NT2/D1 (cell line): ENCODE measurements around the gene FOXP3.
A peak's percentile ranks its signal among the peaks of the same experiment; 100 is the strongest.

Experiments
- DNase-seq: peaks from one replicate; pipeline ENCODE4 v3.0.0-alpha.2; 2011; ENCODE audit warnings: low read depth, low spot score
- H3K27me3 ChIP-seq: 2 replicates; pipeline ENCODE4 v1.6.0; 2011; ENCODE audit warnings: mild to moderate bottlenecking; ENCODE audit not compliant: insufficient read length, insufficient read depth
- H3K36me3 ChIP-seq: 2 replicates; pipeline ENCODE4 v1.6.1; 2011; ENCODE audit warnings: mild to moderate bottlenecking, low read length, mixed read lengths; ENCODE audit not compliant: insufficient read depth, insufficient read length
- H3K4me1 ChIP-seq: 2 replicates; pipeline ENCODE4 v1.5.1; 2011; ENCODE audit not compliant: insufficient read depth, insufficient read length
- H3K4me3 ChIP-seq: 2 replicates; pipeline ENCODE4 v1.5.1; 2011; ENCODE audit warnings: low read depth; ENCODE audit not compliant: insufficient read length
- H3K9ac ChIP-seq: 2 replicates; pipeline ENCODE4 v1.6.0; 2011; ENCODE audit warnings: low read depth; ENCODE audit not compliant: insufficient read length
- H3K9me3 ChIP-seq: 2 replicates; pipeline ENCODE4 v1.5.1; 2011; ENCODE audit warnings: mild to moderate bottlenecking, low read length; ENCODE audit not compliant: insufficient read depth
- SUZ12 ChIP-seq: IDR thresholded peaks from 2 replicates; pipeline ENCODE4 v1.6.1; 2011; ENCODE audit not compliant: insufficient read length, insufficient read depth; ENCODE audit errors: extremely low read depth
- YY1 ChIP-seq: IDR thresholded peaks from 2 replicates; pipeline ENCODE4 v1.6.1; 2011; ENCODE audit not compliant: insufficient read length, insufficient read depth
- ZNF274 ChIP-seq: IDR thresholded peaks from 2 replicates; pipeline ENCODE4 v1.6.1; 2011; ENCODE audit warnings: mild to moderate bottlenecking, low read depth, low read length

The FOXP3 gene

DNA sequence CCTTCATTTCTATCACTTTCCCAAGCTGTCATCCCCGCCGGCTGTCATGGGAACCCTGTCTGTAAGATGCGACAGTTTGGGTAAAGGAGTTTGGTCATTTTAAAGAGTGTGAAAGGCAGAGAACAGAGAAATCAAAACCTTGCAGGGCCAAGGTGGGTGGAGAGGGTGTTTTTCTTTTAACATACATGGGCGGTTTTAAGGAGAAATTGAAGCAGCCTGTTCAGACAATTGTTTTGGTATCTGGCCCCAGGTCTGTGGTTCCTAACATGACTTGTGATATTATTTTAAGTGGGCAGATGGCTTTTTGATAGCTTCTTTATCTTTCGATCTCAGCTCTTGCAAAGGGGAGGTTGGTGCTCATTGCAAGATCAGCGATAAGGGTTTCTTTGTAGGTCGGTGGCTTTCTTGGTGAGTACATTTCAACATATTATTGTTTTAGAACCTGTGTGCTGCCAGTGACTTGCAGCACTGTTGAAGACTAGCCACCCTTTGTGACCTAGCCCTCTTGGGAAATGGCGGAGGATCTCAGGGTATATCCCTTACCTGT is 8.7 kb upstream of the FOXP3 start:
- DNase-seq: no peak
- no peak overlapping the region for H3K4me3 ChIP-seq
- no peak overlapping the region for H3K9ac ChIP-seq
- no peaks in the 10 kb centered on the region for H3K27me3 ChIP-seq
- H3K36me3 ChIP-seq: peaks cover 63% of the 10 kb centered on the region
- TF ChIP-seq SUZ12: no peak
- TF ChIP-seq ZNF274: no peak
- TF ChIP-seq YY1: no peak
- H3K4me1 ChIP-seq: peaks cover 10% of the 10 kb centered on the region
- H3K9me3 ChIP-seq: no peaks in the 10 kb centered on the region

DNA sequence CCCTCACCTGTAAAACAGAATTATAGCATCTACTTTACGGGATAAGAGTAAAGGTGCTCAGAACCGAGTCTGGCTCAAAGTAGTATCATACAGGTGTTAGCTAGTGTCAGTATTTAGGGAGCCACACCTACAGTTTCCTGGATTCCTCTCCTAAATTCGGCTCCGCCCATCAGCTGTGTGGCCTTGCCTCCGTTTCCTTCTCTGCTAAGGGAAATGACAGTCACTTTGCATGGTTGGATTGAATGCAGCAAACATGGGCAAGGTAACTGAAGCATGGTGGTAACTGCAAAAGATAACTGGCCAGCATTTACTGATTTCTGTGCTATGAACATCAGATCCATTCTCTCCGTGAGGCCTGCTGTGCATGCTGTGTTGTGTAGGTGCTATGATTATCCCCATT is 7.9 kb upstream of the FOXP3 start:
- no peak for TF ChIP-seq SUZ12
- TF ChIP-seq ZNF274: no peak
- TF ChIP-seq YY1: no peak
- peak overlapping the region; percentile 9 for H3K9ac ChIP-seq
- no peaks in the 10 kb centered on the region for H3K9me3 ChIP-seq
- no peak overlapping the region for H3K4me3 ChIP-seq
- peaks cover 10% of the 10 kb centered on the region for H3K4me1 ChIP-seq
- DNase-seq: no peak
- H3K27me3 ChIP-seq: no peaks in the 10 kb centered on the region
- H3K36me3 ChIP-seq: peaks cover 63% of the 10 kb centered on the region

DNA sequence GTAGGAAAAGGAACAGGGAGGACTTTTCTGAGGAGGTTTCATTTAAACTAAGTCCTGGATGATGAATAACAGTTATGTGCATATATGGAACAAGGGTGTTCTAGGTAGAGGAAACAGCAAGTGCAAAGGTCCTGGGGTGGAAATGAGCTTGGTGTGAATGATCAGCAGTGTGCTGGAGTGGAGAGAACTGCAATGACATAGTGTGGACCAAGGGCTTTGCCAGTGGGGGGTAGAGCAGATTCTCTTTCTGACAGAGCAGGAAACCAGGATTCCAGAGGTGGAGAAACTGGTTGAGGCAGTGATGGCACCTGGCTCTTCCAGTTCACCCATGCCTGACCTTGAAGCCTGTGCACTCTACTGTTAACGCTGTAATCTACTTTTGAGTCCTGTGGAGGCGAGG is 6.8 kb upstream of the FOXP3 start:
- no peak overlapping the region for H3K4me3 ChIP-seq

DNA sequence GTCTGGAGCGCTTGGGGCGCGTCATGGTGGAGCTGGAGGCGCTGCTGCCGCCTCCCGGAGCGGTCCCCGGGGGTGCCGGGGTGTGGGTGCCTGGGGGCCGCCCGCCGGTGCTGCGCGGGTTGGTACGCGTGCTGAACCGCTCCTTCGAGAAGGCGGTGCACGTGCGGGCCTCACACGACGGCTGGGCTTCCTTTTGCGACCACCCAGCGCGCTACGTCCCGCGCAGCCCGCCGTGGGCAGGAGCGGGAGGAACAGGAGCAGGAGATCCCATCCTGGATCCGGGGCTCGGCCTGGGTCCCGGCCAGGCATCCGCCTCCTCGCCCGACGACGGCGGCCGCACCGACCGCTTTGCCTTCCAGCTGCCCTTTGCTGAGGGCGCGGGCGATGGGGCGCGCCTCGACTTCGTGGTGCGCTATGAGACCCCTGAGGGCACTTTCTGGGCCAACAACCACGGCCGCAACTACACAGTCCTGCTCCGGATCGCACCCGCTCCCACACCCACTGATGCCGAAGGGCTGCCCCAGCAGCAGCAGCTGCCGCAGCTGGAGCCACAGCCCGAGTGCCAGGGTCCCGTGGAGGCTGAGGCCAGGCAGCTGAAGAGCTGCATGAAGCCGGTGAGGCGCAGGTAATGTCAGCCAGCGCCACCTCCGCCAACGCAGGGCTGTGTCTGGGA is 5.9 kb upstream of the FOXP3 start:
- Histone ChIP-seq H3K9me3 (no peaks in the 10 kb centered on the region), H3K4me1 (peaks cover 10% of the 10 kb centered on the region), H3K9ac (peak overlapping the region; percentile 81), H3K27me3 (no peaks in the 10 kb centered on the region), H3K4me3 (peak overlapping the region; percentile 78), H3K36me3 (peaks cover 48% of the 10 kb centered on the region)
- DNase-seq: no peak
- TF ChIP-seq ZNF274 (no peak), SUZ12 (no peak), YY1 (no peak)

More for the DNA sequence above, 6.8 kb upstream of the FOXP3 start:
- H3K36me3 ChIP-seq: peaks cover 57% of the 10 kb centered on the region
- H3K9me3 ChIP-seq: no peaks in the 10 kb centered on the region
- no peak for DNase-seq
- TF ChIP-seq YY1 (no peak), ZNF274 (no peak), SUZ12 (no peak)
- no peak overlapping the region for H3K9ac ChIP-seq
- peaks cover 10% of the 10 kb centered on the region for H3K4me1 ChIP-seq
- no peaks in the 10 kb centered on the region for H3K27me3 ChIP-seq

DNA sequence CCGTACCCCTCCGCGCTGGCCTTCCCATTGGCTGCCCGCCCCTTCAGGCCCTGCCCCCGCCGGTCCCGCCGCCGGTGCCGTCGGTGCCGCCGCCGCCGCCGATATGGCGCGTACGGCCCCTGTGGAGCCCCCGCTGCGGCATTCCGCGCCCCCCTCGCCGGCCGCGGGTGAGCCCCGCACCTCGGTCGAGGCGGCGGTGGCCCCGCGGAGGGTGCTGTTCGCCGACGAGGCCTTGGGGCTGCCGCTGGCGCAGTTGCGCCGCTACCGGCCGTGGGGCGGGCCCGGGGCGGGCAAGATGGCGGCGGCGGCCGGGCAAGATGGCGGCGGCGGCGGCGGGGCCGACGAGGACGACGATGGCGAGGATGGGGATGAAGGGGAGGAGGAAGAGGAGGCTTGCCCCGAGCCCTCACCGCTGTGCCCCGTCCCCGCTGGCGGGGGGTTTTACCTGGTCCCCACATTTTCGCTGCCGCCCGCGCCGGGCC is 5.3 kb upstream of the FOXP3 start, which contains the start of gene PPP1R3F:
Gene PPP1R3F (plus strand): TSS at position 27 of the 482 bp plus-strand sequence. CDS start 77 bp downstream, at position 104.
- Histone ChIP-seq H3K36me3 (peaks cover 43% of the 10 kb centered on the region), H3K9me3 (no peaks in the 10 kb centered on the region), H3K9ac (peak within 1 kb of the TSS; percentile 89), H3K27me3 (no peaks in the 10 kb centered on the region), H3K4me1 (peaks cover 10% of the 10 kb centered on the region), H3K4me3 (peak within 1 kb of the TSS; percentile 78)
- no peak for DNase-seq
- TF ChIP-seq YY1: peak; percentile 58
- TF ChIP-seq ZNF274: no peak
- no peak for TF ChIP-seq SUZ12

DNA sequence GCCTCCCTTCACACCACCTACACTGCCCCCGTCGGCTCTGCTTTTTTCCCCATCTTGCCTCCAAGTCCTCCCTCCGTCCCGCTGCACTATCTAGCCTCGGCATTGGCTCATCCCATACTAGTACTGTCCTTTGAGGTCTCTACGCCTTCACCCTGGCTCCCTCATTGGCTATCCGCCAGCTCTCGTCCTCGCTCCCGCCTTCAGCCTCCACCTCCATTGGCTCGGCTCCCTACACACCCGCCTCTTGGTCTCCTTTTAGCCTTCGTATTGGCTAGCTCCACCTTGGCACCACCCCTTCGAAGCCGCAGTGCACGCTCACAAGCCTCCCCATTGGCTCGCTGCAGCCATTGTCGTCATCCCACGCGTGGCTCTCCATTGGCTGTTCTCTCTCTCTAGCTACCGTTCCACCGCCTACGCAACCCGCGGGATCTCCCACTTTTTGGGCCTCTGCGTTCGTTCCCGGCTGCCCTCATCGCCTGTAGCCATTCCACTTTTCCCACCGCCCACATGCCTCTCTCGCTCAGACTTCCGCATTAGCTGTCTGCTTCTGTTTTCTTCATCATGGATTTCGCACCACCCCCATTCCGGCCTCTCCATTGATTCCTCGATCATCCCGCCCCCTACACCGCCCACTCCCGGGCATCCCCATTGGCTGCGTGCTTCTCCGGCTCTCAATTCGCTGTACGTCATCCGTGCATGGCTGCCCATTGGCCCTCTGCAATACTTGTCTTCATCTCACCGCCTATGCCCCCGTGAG is 4.7 kb upstream of the FOXP3 start:
- peaks cover 10% of the 10 kb centered on the region for H3K4me1 ChIP-seq
- no peaks in the 10 kb centered on the region for H3K9me3 ChIP-seq
- DNase-seq: peak; percentile 96
- TF ChIP-seq YY1 (no peak), SUZ12 (no peak), ZNF274 (no peak)
- H3K27me3 ChIP-seq: no peaks in the 10 kb centered on the region
- peaks cover 37% of the 10 kb centered on the region for H3K36me3 ChIP-seq
- peak overlapping the region; percentile 78 for H3K4me3 ChIP-seq
- peak overlapping the region; percentile 89 for H3K9ac ChIP-seq

DNA sequence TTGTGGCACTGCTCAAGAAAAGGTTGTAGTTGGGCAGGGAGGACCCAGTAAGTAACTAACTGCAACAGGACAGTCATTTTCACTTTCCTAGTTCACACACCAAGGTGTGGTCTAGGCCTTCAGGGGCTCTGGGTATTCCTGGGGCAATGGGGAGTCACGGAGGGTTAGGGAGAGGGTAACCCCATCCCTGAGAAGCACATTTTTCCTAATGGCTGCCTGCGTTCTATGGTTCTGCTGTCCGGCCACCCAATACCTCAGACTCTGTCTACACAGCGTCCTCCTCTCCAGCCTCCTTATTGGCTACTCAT is 4.1 kb upstream of the FOXP3 start:
- Histone ChIP-seq H3K4me1 (peaks cover 10% of the 10 kb centered on the region), H3K9ac (peak overlapping the region; percentile 79), H3K9me3 (no peaks in the 10 kb centered on the region), H3K27me3 (no peaks in the 10 kb centered on the region), H3K4me3 (peak overlapping the region; percentile 74), H3K36me3 (peaks cover 32% of the 10 kb centered on the region)
- TF ChIP-seq SUZ12: no peak
- TF ChIP-seq ZNF274: no peak
- no peak for TF ChIP-seq YY1
- DNase-seq: no peak
